Mammary epithelial cell (primary cell): Measurements from ENCODE around the gene POLR2L.

ENCODE experiments used
- EZH2 ChIP-seq: IDR thresholded peaks from 2 replicates; pipeline ENCODE4 v1.6.1; 2012; ENCODE audit warnings: low read length, inconsistent platforms, borderline replicate concordance
- TF ChIP-seq, protein P1 (sequence below), 2 donors: IDR thresholded peaks in 1 of 2; conservative IDR thresholded peaks in 1 of 2; 2 replicates each; pipeline ENCODE4 v1.5.1; 2011 to 2012; ENCODE audit warnings: inconsistent platforms in 2 of 2, low read length in 2 of 2, mild to moderate bottlenecking in 2 of 2, control low read depth in 1 of 2, low read depth in 1 of 2; ENCODE audit not compliant: insufficient read depth in 1 of 2; ENCODE audit errors: extremely low read depth in 1 of 2

DNA sequence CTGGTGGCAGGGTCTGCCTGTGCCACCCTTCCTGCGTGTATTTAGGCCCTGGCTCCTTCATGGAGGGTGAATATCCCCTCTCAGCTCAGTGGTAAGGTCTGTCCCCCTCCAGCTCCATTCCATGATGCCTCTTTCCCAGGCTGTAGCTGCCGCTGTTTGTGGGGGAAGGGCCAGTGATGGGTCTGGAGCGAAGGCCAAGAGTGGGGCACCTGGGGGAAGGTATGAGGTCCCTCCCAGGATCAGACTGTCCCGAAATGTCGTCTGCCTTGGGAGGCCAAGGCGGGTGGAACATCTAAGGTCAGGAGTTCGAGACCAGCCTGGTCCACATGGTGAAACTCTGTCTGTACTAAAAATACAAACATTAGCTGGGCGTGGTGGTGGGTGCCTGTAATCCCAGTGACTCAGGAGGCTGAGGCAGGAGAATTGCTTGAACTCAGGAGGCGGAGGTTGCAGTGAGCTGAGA, 8.4 kb downstream of the POLR2L start:
- TF ChIP-seq, protein P1, sequence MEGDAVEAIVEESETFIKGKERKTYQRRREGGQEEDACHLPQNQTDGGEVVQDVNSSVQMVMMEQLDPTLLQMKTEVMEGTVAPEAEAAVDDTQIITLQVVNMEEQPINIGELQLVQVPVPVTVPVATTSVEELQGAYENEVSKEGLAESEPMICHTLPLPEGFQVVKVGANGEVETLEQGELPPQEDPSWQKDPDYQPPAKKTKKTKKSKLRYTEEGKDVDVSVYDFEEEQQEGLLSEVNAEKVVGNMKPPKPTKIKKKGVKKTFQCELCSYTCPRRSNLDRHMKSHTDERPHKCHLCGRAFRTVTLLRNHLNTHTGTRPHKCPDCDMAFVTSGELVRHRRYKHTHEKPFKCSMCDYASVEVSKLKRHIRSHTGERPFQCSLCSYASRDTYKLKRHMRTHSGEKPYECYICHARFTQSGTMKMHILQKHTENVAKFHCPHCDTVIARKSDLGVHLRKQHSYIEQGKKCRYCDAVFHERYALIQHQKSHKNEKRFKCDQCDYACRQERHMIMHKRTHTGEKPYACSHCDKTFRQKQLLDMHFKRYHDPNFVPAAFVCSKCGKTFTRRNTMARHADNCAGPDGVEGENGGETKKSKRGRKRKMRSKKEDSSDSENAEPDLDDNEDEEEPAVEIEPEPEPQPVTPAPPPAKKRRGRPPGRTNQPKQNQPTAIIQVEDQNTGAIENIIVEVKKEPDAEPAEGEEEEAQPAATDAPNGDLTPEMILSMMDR (conservative IDR thresholded peaks at IDR 0.05 in 1 of 2, IDR thresholded peaks at IDR 0.05 in 1 of 2; ENCODE audit: extremely low read depth in 1 of 2, insufficient read depth in 1 of 2, low read depth in 1 of 2, low read length in 2 of 2): no peak
- no peak for TF ChIP-seq EZH2
